DMS53 treated with DMSO at 0.1 percent for 48 hours (cell line): Measurements from ENCODE around the gene IKZF3.
"Not testable (repeated sequence)": the region's sequence is repeated elsewhere in the genome, so short reads cannot be mapped to it uniquely, and the experiment has no call there.

Experiments used
- DNase-seq: peaks from one replicate; lab custom pipeline; 2025; ENCODE audit not compliant: unreplicated experiment; lab: John Stamatoyannopoulos, UW

IKZF3 gene

GRCh38 chr17:39757176-39757662 lies 106.9 kb downstream of the IKZF3 start:
- DNase-seq = no peak

- DNase-seq = no peak
Observed at GRCh38 chr17:39756380-39757079, 107.6 kb downstream of the IKZF3 start.

DNA sequence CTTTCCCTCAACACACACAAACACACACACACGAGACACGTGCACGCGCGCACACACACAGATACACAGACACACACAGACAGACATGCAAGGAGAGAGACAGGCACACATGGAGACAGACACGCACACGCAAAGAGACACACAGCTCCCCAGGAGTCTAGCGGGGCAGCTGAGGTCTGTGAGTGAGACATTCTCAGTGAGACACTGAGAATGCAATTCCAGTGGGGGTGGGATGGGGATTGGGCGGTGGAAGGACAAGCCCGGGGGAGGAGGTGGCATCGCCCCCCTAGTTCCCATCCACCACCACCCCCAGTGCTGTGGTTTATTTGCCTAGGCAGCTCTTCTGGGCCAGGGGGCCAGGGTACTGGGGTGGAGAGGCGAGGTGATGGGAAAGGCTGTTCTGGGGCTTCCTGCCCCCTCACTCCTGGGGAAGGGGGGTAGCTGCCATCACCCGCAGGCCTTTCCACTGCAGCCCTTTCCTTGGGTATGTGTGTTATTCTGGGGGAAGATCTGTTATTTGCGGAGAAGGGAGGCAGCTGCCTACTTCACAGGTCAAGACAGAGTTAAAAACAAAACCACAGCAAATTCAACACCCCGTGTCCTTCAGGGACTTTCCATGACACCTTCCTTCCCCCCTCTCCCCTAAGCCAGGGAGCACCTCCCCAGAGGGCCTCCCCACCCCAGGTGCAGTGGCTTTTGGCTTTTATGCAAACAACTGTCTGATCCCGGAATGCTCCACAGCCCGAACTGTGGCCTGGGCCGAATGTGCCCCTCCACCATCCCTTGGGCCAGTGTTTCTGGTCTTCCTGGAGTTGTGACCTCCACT lies 108.3 kb downstream of the IKZF3 start:
- no peak for DNase-seq

DNA sequence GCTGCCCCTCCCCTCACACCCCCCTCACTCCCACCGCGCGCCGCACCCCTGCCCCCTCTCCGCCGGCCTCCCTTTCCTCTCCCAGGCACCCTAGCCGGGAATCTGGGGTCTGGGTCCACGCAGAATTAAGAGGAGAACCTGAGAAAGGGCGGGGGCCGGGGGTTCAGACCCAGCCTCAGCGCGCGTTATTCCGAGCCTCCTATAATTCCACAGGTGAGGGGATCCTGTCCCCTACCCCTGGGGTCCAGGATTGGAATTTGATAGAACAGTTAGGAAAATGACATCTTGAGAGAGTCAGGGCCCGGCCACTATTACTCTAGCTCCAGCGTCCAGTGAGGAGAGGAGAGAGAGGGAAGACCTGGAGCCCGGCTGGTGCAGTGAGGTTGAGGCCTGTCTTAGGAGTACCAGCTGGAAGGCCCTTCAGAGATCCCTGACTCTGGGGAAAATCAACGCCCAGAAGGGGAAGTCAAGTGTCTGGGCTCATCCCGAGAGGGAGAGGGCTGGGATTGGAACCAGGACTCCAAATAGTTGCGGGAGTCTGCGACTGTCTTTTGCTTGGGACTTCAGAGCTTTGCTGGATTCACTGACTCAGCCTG lies 109.1 kb downstream of the IKZF3 start:
- no peak for DNase-seq

DNA sequence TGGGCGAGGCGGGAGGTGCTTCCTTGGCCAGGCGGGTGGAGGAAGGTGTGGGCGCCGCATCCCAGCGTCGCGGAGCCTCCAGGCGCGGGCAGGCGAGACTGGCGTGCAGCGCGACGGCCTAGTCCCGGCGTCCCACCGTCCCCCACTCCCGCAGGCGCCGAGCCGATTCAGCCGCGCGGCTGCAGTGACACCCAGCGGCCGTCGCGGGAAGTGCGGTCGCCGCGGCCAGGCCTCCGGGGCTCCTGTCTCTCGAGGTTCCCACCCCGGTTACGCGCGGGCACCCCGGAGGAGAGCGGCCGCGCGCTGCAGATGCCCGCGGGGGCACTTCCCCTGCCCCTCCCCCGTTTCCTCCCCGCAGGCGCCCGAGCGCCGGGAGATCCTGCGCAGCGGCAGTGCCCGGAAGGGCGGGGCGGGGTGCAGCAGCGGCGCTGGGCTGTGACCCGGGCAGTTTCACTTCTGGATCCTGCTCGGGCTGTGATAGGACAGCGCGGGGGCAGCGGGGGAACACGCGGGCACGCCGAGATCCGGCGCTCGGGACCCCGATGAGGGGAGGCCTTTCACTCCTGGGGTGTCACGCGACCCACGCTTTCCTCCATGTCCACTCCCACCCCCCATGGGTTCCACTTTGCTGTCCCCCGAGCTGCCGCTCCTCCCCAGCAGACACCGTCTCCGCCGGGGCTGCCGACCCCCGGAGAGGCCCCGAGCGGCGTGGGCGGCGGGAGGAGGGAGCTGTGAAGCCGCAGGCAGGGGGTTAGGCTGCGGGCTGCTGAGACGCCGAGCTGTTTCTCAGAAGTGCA lies 109.8 kb downstream of the IKZF3 start:
- peak; percentile 74 for DNase-seq

DNA sequence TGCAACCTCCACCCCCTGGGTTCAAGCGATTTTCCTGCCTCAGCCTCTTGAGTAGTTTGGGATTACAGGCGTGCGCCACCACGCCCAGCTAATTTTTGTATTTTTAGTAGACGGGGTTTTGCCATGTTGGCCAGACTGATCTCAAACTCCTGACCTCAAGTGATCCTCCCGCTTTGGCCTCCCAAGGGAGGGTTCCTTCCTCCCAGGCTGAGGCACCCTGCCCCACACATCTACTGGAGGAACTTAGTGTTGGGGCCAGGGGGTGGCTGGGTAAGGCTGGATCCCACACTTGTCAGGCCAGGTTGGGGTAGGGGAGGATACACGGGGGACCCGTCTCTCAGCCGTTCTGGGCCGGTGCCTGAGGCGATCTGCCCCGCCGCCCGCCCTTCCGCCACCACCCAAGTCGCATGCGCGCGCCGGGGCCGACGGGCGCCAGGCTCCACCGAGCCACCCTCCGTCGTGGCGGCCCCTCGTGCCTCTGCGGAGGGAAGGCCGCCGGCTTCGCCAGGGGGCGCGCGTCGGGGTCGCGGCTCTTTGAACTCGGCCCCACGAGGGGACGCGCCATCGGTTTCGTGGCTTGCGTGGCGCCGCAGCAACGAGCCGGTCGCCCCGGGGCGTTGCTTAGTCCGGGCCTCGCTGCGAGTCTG lies 110.5 kb downstream of the IKZF3 start:
- DNase-seq = no peak

- DNase-seq = no peak
Observed at GRCh38 chr17:39752241-39752881, 111.8 kb downstream of the IKZF3 start.

- DNase-seq = no peak
Observed at GRCh38 chr17:39751637-39752036, 112.5 kb downstream of the IKZF3 start.

DNA sequence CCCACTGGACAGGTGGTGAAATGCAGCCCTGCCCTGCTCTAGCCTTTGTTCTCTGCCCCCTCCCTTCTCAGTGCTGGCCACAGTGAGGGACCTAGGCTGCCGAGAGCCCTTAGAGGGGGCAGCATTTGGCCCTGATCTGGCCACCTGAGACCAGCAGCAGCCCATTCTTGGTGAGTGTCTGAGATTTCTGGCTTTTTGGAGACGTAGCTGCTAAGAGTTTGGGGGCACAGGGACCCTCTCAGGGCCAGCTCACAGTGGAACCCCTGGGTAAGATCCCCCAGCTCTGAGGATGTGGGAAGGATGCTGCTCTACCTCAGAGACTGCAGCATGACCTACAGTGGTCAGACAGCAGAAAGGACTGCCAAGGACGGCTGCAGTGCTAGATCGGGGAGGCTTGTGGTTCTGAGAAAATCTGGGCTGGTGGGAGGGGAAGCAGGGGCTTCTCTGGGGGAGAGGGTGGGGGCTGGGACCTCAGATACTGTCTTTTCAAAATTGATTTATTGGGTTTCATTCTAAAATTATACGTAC lies 113.0 kb downstream of the IKZF3 start:
- DNase-seq = no peak

DNA sequence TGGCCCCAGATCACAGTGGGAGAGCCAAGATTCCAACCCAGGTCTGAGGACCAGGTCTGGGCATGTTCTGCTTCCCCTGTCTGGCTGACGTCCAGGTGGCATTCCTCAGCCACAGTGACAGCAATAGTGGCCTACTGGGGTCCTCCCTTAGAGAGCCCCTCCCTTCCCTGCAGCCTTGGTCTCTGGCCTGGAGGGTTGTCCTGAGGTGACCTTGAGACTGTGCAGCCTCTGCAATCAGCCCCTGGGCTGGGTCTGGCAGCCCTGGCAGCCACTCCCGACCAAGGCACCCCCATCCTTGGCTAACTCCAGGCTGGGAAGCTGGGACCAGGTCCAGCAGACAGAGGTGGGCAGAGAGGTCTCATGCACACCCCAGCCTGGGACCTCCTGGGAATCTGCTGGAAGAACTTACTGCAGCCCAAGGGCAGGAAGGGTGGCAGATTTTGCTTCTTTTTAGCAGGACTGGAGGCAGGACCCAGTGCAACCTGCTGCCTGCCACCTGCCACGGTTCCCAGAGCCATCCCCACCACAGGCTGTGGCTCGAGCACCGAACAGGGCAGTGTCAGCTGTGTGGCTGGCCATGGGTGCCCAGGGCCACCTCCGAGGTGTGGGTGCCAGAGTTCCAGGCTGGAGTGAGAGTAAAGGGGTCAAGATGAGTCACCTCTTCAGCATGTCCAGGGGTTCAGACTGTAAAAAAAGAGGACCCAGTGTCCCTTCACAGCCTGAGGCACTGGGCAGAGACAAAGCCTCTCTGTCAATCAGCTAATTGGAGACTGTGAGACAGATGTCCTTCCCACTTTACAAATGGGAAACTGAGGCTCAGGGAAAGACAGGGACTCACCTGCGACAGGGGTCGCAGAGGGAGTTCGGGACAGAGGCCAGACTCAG lies 113.7 kb downstream of the IKZF3 start:
- no peak for DNase-seq

GRCh38 chr17:39748444-39749034 lies 115.6 kb downstream of the IKZF3 start:
- not testable (repeated sequence) for DNase-seq

GRCh38 chr17:39747745-39748144 lies 116.4 kb downstream of the IKZF3 start:
- no peak for DNase-seq

DNA sequence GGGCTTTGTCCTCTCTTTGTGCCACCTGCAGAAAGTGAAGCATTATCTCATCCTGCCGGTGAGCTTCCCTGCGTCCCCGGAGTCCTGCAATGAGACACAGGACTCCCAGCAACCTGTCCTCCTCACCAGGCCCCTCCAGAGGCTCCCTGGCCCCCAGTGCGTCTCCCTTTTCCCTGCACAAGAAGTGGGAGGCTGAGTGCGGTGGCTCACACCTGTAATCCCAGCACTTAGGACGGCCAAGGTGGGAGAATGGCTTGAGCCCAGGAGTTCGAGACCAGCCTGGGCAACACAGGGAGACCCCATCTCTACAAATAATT lies 118.0 kb downstream of the IKZF3 start:
- DNase-seq = no peak

- no peak for DNase-seq
Observed at GRCh38 chr17:39745335-39746144, 118.6 kb downstream of the IKZF3 start.

DNA sequence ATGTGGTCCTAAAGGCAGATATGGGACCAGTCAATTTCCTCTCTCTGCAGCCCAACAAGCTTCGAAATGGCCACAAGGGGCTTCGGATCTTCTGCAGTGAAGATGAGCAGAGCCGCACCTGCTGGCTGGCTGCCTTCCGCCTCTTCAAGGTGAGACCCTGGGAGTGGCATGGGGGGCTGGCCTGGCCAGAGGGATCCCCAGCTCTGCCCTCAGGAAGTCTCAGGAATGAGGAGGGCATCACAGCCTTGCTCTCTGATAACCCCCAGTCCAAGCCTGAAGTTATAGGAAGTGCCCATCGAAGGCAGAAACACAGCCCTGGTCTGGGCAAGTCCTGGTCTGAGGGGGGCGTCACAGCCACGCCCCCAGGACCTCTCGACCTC lies 119.3 kb downstream of the IKZF3 start:
- no peak for DNase-seq

GRCh38 chr17:39744075-39744835 lies 119.9 kb downstream of the IKZF3 start:
- DNase-seq = no peak

- no peak for DNase-seq
Observed at GRCh38 chr17:39742856-39743436, 121.2 kb downstream of the IKZF3 start.
